ENCODE data around the gene POLR3K.

DNA sequence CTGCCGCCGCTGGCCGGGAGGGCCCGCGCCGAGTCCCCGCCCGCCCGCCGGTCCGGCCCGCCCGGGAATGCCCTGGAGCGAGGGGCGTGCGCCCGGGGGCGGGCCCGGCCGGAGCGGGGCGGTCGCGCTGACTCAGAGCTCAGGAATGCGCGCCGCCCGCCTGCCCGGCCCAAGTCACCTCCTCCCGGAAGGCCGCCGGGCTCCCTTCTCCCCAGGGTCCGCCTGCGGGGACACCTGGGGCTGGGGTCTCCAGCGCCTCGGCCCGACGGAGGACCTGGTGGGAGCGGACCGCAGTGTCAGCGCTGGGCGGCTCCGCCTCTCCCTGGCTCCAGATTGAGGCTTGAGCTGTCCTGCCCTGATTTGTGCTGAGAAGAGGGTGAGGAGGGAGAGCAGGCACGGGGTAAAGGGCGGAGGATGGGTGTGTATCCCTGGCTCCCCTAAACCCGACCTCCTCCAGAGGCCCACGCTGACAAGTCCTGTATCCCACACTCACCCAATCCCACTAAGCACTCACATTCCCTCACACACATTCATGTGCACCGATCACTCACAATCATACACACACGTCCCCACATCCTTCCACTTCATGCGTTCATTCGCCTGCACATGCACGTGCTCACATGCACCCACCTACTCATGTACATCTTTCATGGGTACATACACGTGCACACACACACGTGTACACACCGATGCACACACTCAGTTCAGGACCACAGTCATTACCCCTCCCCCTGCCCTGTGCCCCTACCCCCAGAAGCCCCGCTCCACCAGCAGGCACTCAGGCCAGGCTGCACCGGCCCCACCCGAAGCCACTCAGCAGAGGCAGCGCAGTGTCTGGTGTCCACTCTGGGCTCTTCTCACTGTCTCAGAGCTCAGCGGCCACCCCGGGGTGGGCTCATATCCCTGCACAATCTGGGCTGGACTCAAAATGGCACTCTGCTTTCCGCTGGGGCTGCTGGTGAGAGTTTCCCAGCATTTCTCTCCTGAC is 19.4 kb upstream of the POLR3K start, which contains the start of gene RHBDF1:
- TF ChIP-seq CTCF (IDR thresholded peaks at IDR 0.05; ENCODE audit: low read depth, low read length): no peak
- TF ChIP-seq POLR2A (IDR thresholded peaks at IDR 0.05; ENCODE audit: extremely low read depth, insufficient read length): no peak

Data from NB4 (cell line).